Subcutaneous abdominal adipose tissue (tissue), 5 donors: ENCODE data around the gene DENND2A.
A peak's percentile ranks its signal among the peaks of the same experiment; 100 is the strongest.
"Not testable (repeated sequence)": the region's sequence is repeated elsewhere in the genome, so short reads cannot be mapped to it uniquely, and the experiment has no call there.

Experiments used
- H3K27ac ChIP-seq: one replicate; pipeline ENCODE4 v1.7.0; 2013; ENCODE audit warnings: low read depth, mild to moderate bottlenecking, inconsistent platforms, low read length, moderate library complexity
- H3K27me3 ChIP-seq, 5 donors: one replicate each; pipeline ENCODE4 v1.7.0; 2013; ENCODE audit warnings: low read length in 5 of 5, inconsistent platforms in 1 of 5; ENCODE audit not compliant: control insufficient read depth in 5 of 5, insufficient read depth in 4 of 5
- H3K36me3 ChIP-seq, 5 donors: one replicate each; pipeline ENCODE4 v1.7.0; 2013; ENCODE audit warnings: low read length in 5 of 5; ENCODE audit not compliant: control insufficient read depth in 5 of 5, insufficient read depth in 5 of 5
- H3K4me1 ChIP-seq, 5 donors: one replicate each; pipeline ENCODE4 v1.7.0; 2013; ENCODE audit warnings: low read length in 5 of 5, mild to moderate bottlenecking in 3 of 5, moderate library complexity in 1 of 5; ENCODE audit not compliant: control insufficient read depth in 5 of 5, insufficient read depth in 5 of 5
- H3K4me3 ChIP-seq, 5 donors: one replicate each; pipeline ENCODE4 v1.7.0; 2013; ENCODE audit warnings: low read length in 5 of 5, low read depth in 1 of 5
- H3K9ac ChIP-seq, 5 donors: one replicate each; pipeline ENCODE4 v1.7.0; 2013; ENCODE audit warnings: low read length in 5 of 5, mild to moderate bottlenecking in 4 of 5, moderate library complexity in 3 of 5
- H3K9me3 ChIP-seq, 5 donors: one replicate each; pipeline ENCODE4 v1.7.0; 2013; ENCODE audit warnings: low read length in 5 of 5; ENCODE audit not compliant: control insufficient read depth in 5 of 5
- donor health status: healthy.
- donor health status: healthy.
- donor health status: healthy.
- donor health status: healthy.
- donor health status: healthy.

DENND2A gene

DNA sequence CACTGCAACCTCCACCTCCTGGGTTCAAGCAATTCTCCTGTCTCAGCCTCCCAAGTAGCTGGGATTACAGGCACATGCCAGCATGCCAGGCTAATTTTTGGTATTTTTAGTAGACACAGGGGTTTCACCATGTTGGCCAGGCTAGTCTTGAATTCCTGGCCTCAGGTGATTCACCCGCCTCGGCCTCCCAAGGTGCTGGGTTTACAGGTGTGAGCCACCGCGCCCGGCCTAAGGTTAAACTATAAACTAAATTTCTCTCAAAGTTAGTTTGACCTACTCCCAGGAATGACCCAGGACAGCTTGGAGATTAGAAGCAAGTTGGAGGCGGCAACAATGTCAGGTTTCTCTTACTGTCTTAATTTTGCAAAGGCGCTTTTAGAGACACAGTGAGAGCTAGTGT is 142.8 kb downstream of the DENND2A start:
- H3K27me3 ChIP-seq, H3K36me3 ChIP-seq, H3K9me3 ChIP-seq, H3K4me3 ChIP-seq, H3K4me1 ChIP-seq, H3K9ac ChIP-seq, H3K27ac ChIP-seq: not testable (repeated sequence)

DNA sequence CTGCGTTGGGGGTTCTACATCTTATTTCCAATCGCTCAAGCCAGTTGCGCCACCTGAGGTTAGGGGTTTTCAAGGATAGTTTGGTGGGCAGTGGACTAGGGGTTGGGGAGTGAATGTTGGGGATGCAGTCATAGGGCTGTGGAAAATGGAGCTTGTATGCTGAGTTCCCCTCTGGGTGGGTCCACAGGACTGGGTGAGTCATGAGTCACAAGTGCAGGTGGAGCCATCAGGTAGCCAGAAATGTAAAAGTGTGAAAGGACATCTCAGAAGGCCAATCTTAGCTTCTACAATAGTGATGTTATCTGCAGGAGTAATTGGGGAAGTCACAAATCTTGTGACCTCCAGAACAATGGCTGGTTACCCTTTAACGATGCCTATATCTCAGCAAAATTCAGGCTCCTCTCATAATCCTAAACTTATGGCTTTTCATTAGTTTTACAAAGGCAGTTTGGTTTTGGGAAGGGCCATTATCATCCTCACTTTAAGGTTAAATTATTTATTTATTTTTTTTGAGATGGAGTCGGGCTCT is 143.3 kb downstream of the DENND2A start:
- H3K36me3 ChIP-seq = no peaks in the 10 kb centered on the region
- no peak overlapping the region for H3K27ac ChIP-seq
- H3K27me3 ChIP-seq = no peaks in the 10 kb centered on the region
- H3K4me3 ChIP-seq = no peak overlapping the region
- no peak overlapping the region for H3K9ac ChIP-seq
- no peaks in the 10 kb centered on the region for H3K9me3 ChIP-seq
- no peaks in the 10 kb centered on the region for H3K4me1 ChIP-seq

GRCh38 chr7:140495514-140496097 is 145.0 kb downstream of the DENND2A start:
- H3K27ac ChIP-seq = no peak overlapping the region
- no peaks in the 10 kb centered on the region for H3K36me3 ChIP-seq
- H3K9me3 ChIP-seq = no peaks in the 10 kb centered on the region
- no peak overlapping the region for H3K4me3 ChIP-seq
- no peaks in the 10 kb centered on the region for H3K27me3 ChIP-seq
- no peaks in the 10 kb centered on the region for H3K4me1 ChIP-seq
- H3K9ac ChIP-seq = no peak overlapping the region

DNA sequence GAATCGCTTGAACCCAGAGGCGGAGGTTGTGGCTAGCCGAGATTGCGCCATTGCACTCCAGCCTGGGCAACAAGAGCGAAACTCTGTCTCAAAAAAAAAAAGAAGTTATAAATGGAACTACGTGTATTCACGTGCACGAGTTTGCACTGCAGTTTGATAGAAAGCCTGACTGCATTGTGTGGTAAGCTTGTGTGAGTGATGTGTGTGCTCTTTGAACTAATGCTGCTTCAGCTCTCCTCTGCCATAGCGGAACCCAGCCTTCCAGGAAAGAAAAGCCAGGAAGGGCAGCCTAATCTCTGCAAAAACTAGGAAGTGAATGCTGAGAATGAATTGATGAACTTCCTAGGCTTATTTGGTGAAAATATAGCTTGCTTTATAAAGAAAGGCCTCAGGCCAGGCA is 145.7 kb downstream of the DENND2A start:
- no peak overlapping the region for H3K4me3 ChIP-seq
- H3K27me3 ChIP-seq = no peaks in the 10 kb centered on the region
- H3K9me3 ChIP-seq = no peaks in the 10 kb centered on the region
- H3K27ac ChIP-seq = no peak overlapping the region
- H3K36me3 ChIP-seq = no peaks in the 10 kb centered on the region
- H3K4me1 ChIP-seq = no peaks in the 10 kb centered on the region
- H3K9ac ChIP-seq = no peak overlapping the region

- Histone ChIP-seq H3K9me3 (no peaks in the 10 kb centered on the region), H3K36me3 (no peaks in the 10 kb centered on the region), H3K4me3 (no peak overlapping the region), H3K9ac (no peak overlapping the region), H3K4me1 (peaks cover 0 to 3% (median 0%) of the 10 kb centered on the region in 5 donors), H3K27me3 (no peaks in the 10 kb centered on the region), H3K27ac (no peak overlapping the region)
Measured at GRCh38 chr7:140489026-140489359, 151.6 kb downstream of the DENND2A start.

DNA sequence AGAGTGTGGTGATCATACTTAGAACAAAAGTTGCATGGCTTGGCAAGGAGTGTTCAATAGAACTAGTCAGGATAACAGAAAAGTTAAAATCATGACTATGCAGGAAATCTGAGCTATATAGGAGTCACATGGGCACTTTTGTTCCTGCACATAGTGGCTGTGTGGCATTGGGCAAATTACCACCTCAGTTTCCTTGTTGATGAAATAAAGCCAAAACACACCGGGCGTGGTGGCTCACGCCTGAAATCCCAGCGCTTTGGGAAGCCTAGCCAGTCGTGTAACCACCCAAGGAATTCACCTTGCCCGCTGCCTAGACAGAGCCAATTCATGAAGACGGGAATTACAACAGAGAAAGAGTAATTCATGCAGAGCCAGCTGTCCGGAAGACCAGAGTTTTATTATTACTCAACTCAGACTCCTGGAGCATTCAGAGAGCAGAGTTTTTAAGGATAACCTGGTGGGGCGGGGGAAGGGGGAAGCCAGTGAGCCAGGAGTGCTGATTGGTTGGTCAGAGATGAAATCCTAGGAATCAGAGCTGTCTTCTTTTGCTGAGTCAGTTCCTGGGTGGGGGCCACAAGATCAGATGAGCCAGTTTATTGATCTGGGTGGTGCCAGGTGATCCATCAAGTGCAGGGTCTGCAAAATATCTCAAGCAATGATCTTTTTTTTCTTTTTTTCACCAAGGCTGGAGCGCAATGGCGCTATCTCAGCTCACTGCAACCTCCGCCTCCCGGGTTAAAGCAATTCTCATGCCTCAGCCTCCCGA is 154.9 kb downstream of the DENND2A start:
- Histone ChIP-seq H3K36me3 (no peaks in the 10 kb centered on the region), H3K9ac (no peak overlapping the region), H3K27me3 (no peaks in the 10 kb centered on the region), H3K9me3 (no peaks in the 10 kb centered on the region), H3K4me1 (peaks cover 0 to 3% (median 0%) of the 10 kb centered on the region in 5 donors), H3K27ac (no peak overlapping the region), H3K4me3 (no peak overlapping the region)

DNA sequence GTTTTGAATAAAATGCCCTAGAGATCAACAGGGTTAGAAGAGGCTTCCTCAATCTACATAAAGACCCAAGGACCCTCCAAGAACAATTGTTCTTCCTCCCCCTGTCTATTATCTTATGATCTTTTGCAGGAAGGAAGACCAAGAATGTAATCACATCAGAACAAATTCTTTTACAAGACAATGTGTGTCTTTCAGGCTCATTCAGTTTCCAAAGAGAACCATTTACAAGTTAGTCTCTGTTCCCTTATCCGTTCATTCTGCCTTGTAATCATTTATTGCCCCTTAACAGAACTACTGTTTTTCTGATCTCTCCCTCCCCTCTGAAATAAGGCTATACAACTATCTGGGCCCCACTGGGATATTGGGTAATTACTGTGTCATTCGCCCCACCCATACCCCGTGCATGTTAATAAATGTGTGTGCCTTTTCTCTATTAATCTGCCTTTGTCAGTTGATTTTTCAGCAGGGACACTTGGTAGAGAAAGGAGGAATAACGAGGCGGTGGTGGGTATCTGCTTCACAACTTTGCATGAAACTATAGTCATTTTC is 155.6 kb downstream of the DENND2A start:
- H3K4me1 ChIP-seq = peaks cover 0 to 3% (median 0%) of the 10 kb centered on the region in 5 donors
- no peaks in the 10 kb centered on the region for H3K36me3 ChIP-seq
- H3K9ac ChIP-seq = no peak overlapping the region
- no peak overlapping the region for H3K4me3 ChIP-seq
- no peaks in the 10 kb centered on the region for H3K9me3 ChIP-seq
- no peaks in the 10 kb centered on the region for H3K27me3 ChIP-seq
- H3K27ac ChIP-seq = no peak overlapping the region

GRCh38 chr7:140484479-140484878 is 156.1 kb downstream of the DENND2A start:
- Histone ChIP-seq H3K27me3 (no peaks in the 10 kb centered on the region), H3K4me3 (no peak overlapping the region), H3K4me1 (peaks cover 0 to 7% (median 4%) of the 10 kb centered on the region in 5 donors), H3K9me3 (no peaks in the 10 kb centered on the region), H3K27ac (no peak overlapping the region), H3K36me3 (no peaks in the 10 kb centered on the region), H3K9ac (no peak overlapping the region)

DNA sequence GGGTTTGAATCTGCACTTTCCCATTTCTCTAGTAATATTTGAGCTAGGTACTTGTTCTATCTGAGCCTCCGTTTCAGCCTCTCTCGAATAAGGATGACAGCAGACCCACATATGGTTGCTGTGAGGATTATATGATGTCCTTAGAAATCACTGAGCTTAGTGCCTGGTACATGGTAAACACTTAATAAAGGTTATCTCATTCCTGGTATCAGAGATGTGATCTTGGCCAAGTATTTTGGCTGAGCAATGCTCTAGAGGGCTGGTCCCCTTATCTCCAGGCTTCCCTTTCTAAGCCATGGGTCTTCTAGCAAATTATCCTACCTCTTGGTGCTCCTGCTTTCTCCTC is 160.9 kb downstream of the DENND2A start:
- Histone ChIP-seq H3K9ac (peak overlapping the region in 3 of 5 donors; percentile 54 to 82 (median 69)), H3K27ac (peak overlapping the region; percentile 50), H3K4me1 (peaks cover 2 to 27% (median 22%) of the 10 kb centered on the region in 5 donors), H3K4me3 (peak overlapping the region; percentile 80 to 98 (median 90)), H3K27me3 (no peaks in the 10 kb centered on the region), H3K36me3 (no peaks in the 10 kb centered on the region), H3K9me3 (no peaks in the 10 kb centered on the region)

GRCh38 chr7:140479062-140479738 is 161.4 kb downstream of the DENND2A start, which contains the start of gene MKRN1:
MKRN1 (minus strand) TSS chr7:140479505; CDS start chr7:140479344, 161 bp downstream.
- Histone ChIP-seq H3K27me3 (no peaks in the 10 kb centered on the region), H3K9me3 (no peaks in the 10 kb centered on the region), H3K36me3 (no peaks in the 10 kb centered on the region), H3K27ac (peak within 1 kb of the TSS; percentile 50), H3K4me3 (peak within 1 kb of the TSS; percentile 80 to 98 (median 90)), H3K9ac (peak within 1 kb of the TSS; percentile 5 to 82 (median 79)), H3K4me1 (peaks cover 2 to 27% (median 22%) of the 10 kb centered on the region in 5 donors)
